ENCODE measurements around the gene UNC79.

UNC79 gene

DNA sequence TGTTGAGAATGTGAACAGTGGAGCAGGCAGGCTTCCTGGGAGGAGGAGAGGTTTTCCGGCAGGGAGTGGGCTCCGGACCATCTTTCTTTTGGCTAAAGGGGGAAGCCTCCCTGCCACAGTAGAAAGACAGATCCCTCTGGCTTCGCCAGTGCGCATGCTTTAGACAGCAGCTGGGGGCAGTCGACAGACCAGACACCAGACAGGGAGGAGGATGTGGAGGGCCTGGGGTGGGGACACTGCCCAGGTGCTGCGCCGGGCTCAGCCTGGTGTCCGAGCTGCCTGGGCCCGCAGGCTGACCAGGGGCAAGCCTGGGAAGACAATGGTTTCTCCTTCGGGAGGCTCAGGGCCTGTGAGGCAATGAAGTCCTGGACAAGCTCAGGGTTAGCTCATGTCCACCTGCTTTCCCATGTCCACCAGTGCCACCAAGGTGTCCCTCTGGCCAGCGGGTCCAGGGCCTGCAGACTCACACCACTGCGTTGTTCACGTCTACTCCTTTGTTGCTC lies 290.3 kb downstream of the UNC79 start:
- ATAC-seq: no peak
- TF ChIP-seq ZFP3 (CRISPR knock-in tag; IDR thresholded peaks at IDR 0.05) (no peak), ZC3H10 (CRISPR knock-in tag; IDR thresholded peaks at IDR 0.05) (no peak), ZFP30 (CRISPR knock-in tag; IDR thresholded peaks at IDR 0.05) (no peak), SNAI2 (CRISPR knock-in tag; IDR thresholded peaks at IDR 0.05) (no peak), BACH2 (CRISPR knock-in tag; IDR thresholded peaks at IDR 0.05; ENCODE audit: borderline replicate concordance) (no peak), ESRRG (CRISPR knock-in tag; IDR thresholded peaks at IDR 0.05) (no peak), PPARA (CRISPR knock-in tag; IDR thresholded peaks at IDR 0.05; ENCODE audit: borderline replicate concordance) (no peak), ARNTL (CRISPR knock-in tag; IDR thresholded peaks at IDR 0.05; ENCODE audit: borderline replicate concordance, low read depth) (no peak), GLIS3 (CRISPR knock-in tag; IDR thresholded peaks at IDR 0.05) (no peak), ISL1 (CRISPR knock-in tag; IDR thresholded peaks at IDR 0.05) (no peak), TOX (CRISPR knock-in tag; IDR thresholded peaks at IDR 0.05; ENCODE audit: borderline replicate concordance) (no peak), RARB (CRISPR knock-in tag; IDR thresholded peaks at IDR 0.05) (no peak)
- TF ChIP-seq, protein P1, sequence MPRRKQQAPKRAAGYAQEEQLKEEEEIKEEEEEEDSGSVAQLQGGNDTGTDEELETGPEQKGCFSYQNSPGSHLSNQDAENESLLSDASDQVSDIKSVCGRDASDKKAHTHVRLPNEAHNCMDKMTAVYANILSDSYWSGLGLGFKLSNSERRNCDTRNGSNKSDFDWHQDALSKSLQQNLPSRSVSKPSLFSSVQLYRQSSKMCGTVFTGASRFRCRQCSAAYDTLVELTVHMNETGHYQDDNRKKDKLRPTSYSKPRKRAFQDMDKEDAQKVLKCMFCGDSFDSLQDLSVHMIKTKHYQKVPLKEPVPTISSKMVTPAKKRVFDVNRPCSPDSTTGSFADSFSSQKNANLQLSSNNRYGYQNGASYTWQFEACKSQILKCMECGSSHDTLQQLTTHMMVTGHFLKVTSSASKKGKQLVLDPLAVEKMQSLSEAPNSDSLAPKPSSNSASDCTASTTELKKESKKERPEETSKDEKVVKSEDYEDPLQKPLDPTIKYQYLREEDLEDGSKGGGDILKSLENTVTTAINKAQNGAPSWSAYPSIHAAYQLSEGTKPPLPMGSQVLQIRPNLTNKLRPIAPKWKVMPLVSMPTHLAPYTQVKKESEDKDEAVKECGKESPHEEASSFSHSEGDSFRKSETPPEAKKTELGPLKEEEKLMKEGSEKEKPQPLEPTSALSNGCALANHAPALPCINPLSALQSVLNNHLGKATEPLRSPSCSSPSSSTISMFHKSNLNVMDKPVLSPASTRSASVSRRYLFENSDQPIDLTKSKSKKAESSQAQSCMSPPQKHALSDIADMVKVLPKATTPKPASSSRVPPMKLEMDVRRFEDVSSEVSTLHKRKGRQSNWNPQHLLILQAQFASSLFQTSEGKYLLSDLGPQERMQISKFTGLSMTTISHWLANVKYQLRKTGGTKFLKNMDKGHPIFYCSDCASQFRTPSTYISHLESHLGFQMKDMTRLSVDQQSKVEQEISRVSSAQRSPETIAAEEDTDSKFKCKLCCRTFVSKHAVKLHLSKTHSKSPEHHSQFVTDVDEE (CRISPR knock-in tag; IDR thresholded peaks at IDR 0.05): no peak
- TF ChIP-seq, protein P2, sequence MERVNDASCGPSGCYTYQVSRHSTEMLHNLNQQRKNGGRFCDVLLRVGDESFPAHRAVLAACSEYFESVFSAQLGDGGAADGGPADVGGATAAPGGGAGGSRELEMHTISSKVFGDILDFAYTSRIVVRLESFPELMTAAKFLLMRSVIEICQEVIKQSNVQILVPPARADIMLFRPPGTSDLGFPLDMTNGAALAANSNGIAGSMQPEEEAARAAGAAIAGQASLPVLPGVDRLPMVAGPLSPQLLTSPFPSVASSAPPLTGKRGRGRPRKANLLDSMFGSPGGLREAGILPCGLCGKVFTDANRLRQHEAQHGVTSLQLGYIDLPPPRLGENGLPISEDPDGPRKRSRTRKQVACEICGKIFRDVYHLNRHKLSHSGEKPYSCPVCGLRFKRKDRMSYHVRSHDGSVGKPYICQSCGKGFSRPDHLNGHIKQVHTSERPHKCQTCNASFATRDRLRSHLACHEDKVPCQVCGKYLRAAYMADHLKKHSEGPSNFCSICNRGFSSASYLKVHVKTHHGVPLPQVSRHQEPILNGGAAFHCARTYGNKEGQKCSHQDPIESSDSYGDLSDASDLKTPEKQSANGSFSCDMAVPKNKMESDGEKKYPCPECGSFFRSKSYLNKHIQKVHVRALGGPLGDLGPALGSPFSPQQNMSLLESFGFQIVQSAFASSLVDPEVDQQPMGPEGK (CRISPR knock-in tag; IDR thresholded peaks at IDR 0.05; ENCODE audit: borderline replicate concordance): no peak
- TF ChIP-seq, protein P3, sequence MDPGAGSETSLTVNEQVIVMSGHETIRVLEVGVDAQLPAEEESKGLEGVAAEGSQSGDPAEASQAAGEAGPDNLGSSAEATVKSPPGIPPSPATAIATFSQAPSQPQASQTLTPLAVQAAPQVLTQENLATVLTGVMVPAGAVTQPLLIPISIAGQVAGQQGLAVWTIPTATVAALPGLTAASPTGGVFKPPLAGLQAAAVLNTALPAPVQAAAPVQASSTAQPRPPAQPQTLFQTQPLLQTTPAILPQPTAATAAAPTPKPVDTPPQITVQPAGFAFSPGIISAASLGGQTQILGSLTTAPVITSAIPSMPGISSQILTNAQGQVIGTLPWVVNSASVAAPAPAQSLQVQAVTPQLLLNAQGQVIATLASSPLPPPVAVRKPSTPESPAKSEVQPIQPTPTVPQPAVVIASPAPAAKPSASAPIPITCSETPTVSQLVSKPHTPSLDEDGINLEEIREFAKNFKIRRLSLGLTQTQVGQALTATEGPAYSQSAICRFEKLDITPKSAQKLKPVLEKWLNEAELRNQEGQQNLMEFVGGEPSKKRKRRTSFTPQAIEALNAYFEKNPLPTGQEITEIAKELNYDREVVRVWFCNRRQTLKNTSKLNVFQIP (CRISPR knock-in tag; IDR thresholded peaks at IDR 0.05; ENCODE audit: borderline replicate concordance, low read depth): no peak

DNA sequence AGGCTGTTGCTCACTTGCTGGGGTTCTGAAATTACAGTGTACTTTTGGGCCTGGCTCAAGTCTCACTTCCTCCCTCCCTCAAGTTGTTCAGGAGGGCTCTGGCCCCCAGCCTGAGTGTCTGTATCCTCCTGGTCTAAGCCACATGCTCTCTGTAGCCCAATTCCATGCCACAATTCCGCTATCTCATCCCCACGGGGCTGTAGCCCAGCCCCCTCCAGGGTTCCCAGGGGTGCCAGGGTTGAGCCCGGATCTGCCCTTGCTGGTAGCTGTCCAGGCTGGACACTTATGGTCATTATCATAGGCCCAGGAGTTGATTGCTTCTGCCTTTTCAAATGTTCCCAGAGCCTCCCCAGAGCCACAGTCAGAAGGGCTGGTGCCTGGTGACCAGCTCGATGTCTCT lies 292.3 kb downstream of the UNC79 start:
- ATAC-seq: no peak
- no peak for TF ChIP-seq CSDC2 (CRISPR knock-in tag; IDR thresholded peaks at IDR 0.05)
- TF ChIP-seq ZNF8 (CRISPR knock-in tag; IDR thresholded peaks at IDR 0.05): no peak
- no peak for TF ChIP-seq RARB (CRISPR knock-in tag; IDR thresholded peaks at IDR 0.05)
- TF ChIP-seq, protein P2 (CRISPR knock-in tag; IDR thresholded peaks at IDR 0.05; ENCODE audit: borderline replicate concordance): no peak
- TF ChIP-seq BACH2 (CRISPR knock-in tag; IDR thresholded peaks at IDR 0.05; ENCODE audit: borderline replicate concordance): no peak
- TF ChIP-seq PPARA (CRISPR knock-in tag; IDR thresholded peaks at IDR 0.05; ENCODE audit: borderline replicate concordance): no peak
- no peak for TF ChIP-seq TOX (CRISPR knock-in tag; IDR thresholded peaks at IDR 0.05; ENCODE audit: borderline replicate concordance)
- no peak for TF ChIP-seq OSR1 (CRISPR knock-in tag; IDR thresholded peaks at IDR 0.05)
- TF ChIP-seq ZNF565 (CRISPR knock-in tag; conservative IDR thresholded peaks at IDR 0.05; ENCODE audit: low read depth): no peak
- TF ChIP-seq SNAI2 (CRISPR knock-in tag; IDR thresholded peaks at IDR 0.05): no peak
- TF ChIP-seq, protein P4, sequence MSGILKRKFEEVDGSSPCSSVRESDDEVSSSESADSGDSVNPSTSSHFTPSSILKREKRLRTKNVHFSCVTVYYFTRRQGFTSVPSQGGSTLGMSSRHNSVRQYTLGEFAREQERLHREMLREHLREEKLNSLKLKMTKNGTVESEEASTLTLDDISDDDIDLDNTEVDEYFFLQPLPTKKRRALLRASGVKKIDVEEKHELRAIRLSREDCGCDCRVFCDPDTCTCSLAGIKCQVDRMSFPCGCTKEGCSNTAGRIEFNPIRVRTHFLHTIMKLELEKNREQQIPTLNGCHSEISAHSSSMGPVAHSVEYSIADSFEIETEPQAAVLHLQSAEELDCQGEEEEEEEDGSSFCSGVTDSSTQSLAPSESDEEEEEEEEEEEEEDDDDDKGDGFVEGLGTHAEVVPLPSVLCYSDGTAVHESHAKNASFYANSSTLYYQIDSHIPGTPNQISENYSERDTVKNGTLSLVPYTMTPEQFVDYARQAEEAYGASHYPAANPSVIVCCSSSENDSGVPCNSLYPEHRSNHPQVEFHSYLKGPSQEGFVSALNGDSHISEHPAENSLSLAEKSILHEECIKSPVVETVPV (CRISPR knock-in tag; IDR thresholded peaks at IDR 0.05): no peak
- no peak for TF ChIP-seq ZC3H10 (CRISPR knock-in tag; IDR thresholded peaks at IDR 0.05)
- TF ChIP-seq ZFP3 (CRISPR knock-in tag; IDR thresholded peaks at IDR 0.05): no peak
- no peak for TF ChIP-seq GLIS3 (CRISPR knock-in tag; IDR thresholded peaks at IDR 0.05)
